GM23338 (cell line): ENCODE data around the gene RAB40C. TPM values are rescaled to one million over a fixed set of nuclear protein-coding genes. Genes with fewer than 3 reads are reported as not detected.

Experiments
- ATAC-seq: fragments of 200-7000 bp; cut with Tn5 transposase; 3 replicates; pipeline ENCODE4 v1.9.1; 2020
- DNase-seq: peaks from one replicate; pipeline ENCODE4 v3.0.0-alpha.2; 2015; ENCODE audit warnings: low spot score
- H2AFZ ChIP-seq: fragments of 200-600 bp; sonication (generic); 2 replicates; pipeline ENCODE4 v1.8.0; 2016; ENCODE audit warnings: antibody characterized with exemption, mild to moderate bottlenecking, moderate library complexity
- H3F3A ChIP-seq: fragments of 200-600 bp; sonication (generic); replicated peaks from 2 replicates; pipeline ENCODE4 v1.8.0; 2017; ENCODE audit warnings: antibody characterized with exemption, mixed run types, low read depth
- H3K27ac ChIP-seq: fragments of 200-600 bp; sonication (generic); 2 replicates; pipeline ENCODE4 v1.6.1; 2016; ENCODE audit warnings: low read depth
- H3K27me3 ChIP-seq: fragments of 200-600 bp; sonication (generic); 2 replicates; pipeline ENCODE4 v1.8.0; 2016; ENCODE audit warnings: mild to moderate bottlenecking, mixed run types, moderate library complexity; ENCODE audit not compliant: insufficient read depth
- H3K36me3 ChIP-seq: fragments of 200-600 bp; sonication (generic); 2 replicates; pipeline ENCODE4 v1.8.0; 2016; ENCODE audit warnings: mild to moderate bottlenecking; ENCODE audit not compliant: insufficient read depth
- H3K4me1 ChIP-seq: fragments of 200-600 bp; sonication (generic); 2 replicates; pipeline ENCODE4 v1.8.0; 2016; ENCODE audit warnings: mild to moderate bottlenecking, moderate library complexity; ENCODE audit not compliant: insufficient read depth
- H3K4me2 ChIP-seq: fragments of 200-600 bp; sonication (generic); 2 replicates; pipeline ENCODE4 v1.7.1; 2017; ENCODE audit warnings: mixed run types
- H3K4me3 ChIP-seq: fragments of 200-600 bp; sonication (generic); 2 replicates; pipeline ENCODE4 v1.6.1; 2016; ENCODE audit warnings: mixed run types
- H3K79me2 ChIP-seq: fragments of 200-600 bp; sonication (generic); replicated peaks from 2 replicates; pipeline ENCODE4 v1.8.0; 2017; ENCODE audit warnings: mild to moderate bottlenecking; ENCODE audit not compliant: insufficient read depth
- H3K9me2 ChIP-seq: fragments of 200-600 bp; sonication (generic); 2 replicates; pipeline ENCODE4 v1.8.0; 2017; ENCODE audit not compliant: insufficient read depth
- H4K20me1 ChIP-seq: fragments of 200-600 bp; sonication (generic); replicated peaks from 2 replicates; pipeline ENCODE4 v1.8.0; 2017; ENCODE audit warnings: mild to moderate bottlenecking; ENCODE audit not compliant: insufficient read depth
- H3K27ac Mint-ChIP-seq: 2 replicates; pipeline ENCODE4 v1.8.0; 2020; ENCODE audit warnings: inconsistent platforms, mild to moderate bottlenecking, moderate library complexity, mixed read lengths
- H3K27me3 Mint-ChIP-seq: 3 replicates; pipeline ENCODE4 v1.8.0; 2022; ENCODE audit warnings: low read depth, mild to moderate bottlenecking, moderate library complexity, mixed read lengths, inconsistent platforms; ENCODE audit not compliant: insufficient read depth, poor library complexity
- H3K36me3 Mint-ChIP-seq: 3 replicates; pipeline ENCODE4 v1.8.0; 2021; ENCODE audit warnings: low read depth, mild to moderate bottlenecking, inconsistent platforms, moderate library complexity, mixed read lengths
- H3K4me1 Mint-ChIP-seq: 3 replicates; pipeline ENCODE4 v1.8.0; 2020; ENCODE audit warnings: mild to moderate bottlenecking, inconsistent platforms, mixed read lengths
- H3K4me3 Mint-ChIP-seq: 3 replicates; pipeline ENCODE4 v1.8.0; 2021; ENCODE audit warnings: moderate library complexity, mild to moderate bottlenecking, inconsistent platforms, mixed read lengths
- H3K9me3 Mint-ChIP-seq: 3 replicates; pipeline ENCODE4 v1.8.0; 2020; ENCODE audit warnings: moderate library complexity, mild to moderate bottlenecking, inconsistent platforms, mixed read lengths
- CREB1 ChIP-seq: fragments of 250-450 bp; sonication (Bioruptor Pico); IDR thresholded peaks from 2 replicates; pipeline ENCODE4 v1.5.0; 2020; ENCODE audit warnings: low read depth, mild to moderate bottlenecking, moderate library complexity
- EZH2phosphoT487 ChIP-seq: fragments of 200-600 bp; sonication (generic); IDR thresholded peaks from one replicate; pipeline ENCODE4 v1.8.1; 2018; ENCODE audit warnings: antibody characterized with exemption; ENCODE audit not compliant: unreplicated experiment
- NANOG ChIP-seq: IDR thresholded peaks from 2 replicates; pipeline ENCODE4 v1.6.1; 2016; ENCODE audit warnings: antibody characterized with exemption, borderline replicate concordance
- REST ChIP-seq: IDR thresholded peaks from one replicate; pipeline ENCODE4 v1.6.1; 2018; ENCODE audit warnings: antibody characterized with exemption; ENCODE audit not compliant: unreplicated experiment
- STAT1 ChIP-seq: IDR thresholded peaks from one replicate; pipeline ENCODE4 v1.6.1; 2016; ENCODE audit warnings: antibody characterized with exemption; ENCODE audit not compliant: unreplicated experiment
- polyA plus RNA-seq: library from polyadenylated mRNA; unstranded; fragments of >200 nt; fragmentation: Nextera tagmentation; extraction: Ambion mirVana; gene quantifications from 2 replicates; pipeline ENCODE4 v1.2.1, GENCODE V29; 2016
- total RNA-seq: library from RNA; depleted of rRNA; stranded (reverse); fragments of >200 nt; shearing (Covaris generic); gene quantifications from 2 replicates; pipeline ENCODE4 v1.2.3, GENCODE V29; 2014
- TF ChIP-seq, protein P1 (sequence below): IDR thresholded peaks from 2 replicates; pipeline ENCODE4 v1.6.1; 2016; ENCODE audit warnings: antibody characterized with exemption
- TF ChIP-seq, protein P2 (sequence below), 2 experiments: fragments of 200-600 bp in 1 of 2; sonication (generic) in 1 of 2; conservative IDR thresholded peaks; 2 replicates each; pipeline versions ENCODE4 v1.5.1 to v1.6.1; 2016 to 2017; ENCODE audit warnings: antibody characterized with exemption in 2 of 2, low read depth in 2 of 2, mild to moderate bottlenecking in 2 of 2, moderate library complexity in 1 of 2

The RAB40C gene
- total and polyA plus RNA-seq, 2 experiments from 2014 or later = 11.2 to 24.6 TPM

- H3K4me3 Mint-ChIP-seq = no peak overlapping the region
These were observed 40.0 kb downstream of the RAB40C start for GRCh38 chr16:629833-630248.

GRCh38 chr16:630249-630814, 40.5 kb downstream of the RAB40C start:
- H3K27me3 ChIP-seq = no peaks in the 10 kb centered on the region
- Mint-ChIP-seq H3K4me3 (peak overlapping the region; percentile 45; the same call in 1 of the 3 replicates), H3K27ac (no peak overlapping the region), H3K27me3 (peaks cover 16% of the 10 kb centered on the region), H3K36me3 (no peaks in the 10 kb centered on the region; the same call in 2 of the 3 replicates), H3K4me1 (peaks cover 12% of the 10 kb centered on the region), H3K9me3 (no peaks in the 10 kb centered on the region)
- H3K27ac ChIP-seq = 0 out of 2 replicates have a peak overlapping the region, but pooled peaks have one; percentile 74
- H3F3A ChIP-seq = no peaks in the 10 kb centered on the region
- H2AFZ ChIP-seq = no peak overlapping the region
- H3K4me2 ChIP-seq = peak overlapping the region; percentile 74
- H3K9me2 ChIP-seq = no peaks in the 10 kb centered on the region
- TF ChIP-seq NANOG (no peak), STAT1 (no peak), REST (no peak), EZH2phosphoT487 (no peak)
- TF ChIP-seq, protein P1, sequence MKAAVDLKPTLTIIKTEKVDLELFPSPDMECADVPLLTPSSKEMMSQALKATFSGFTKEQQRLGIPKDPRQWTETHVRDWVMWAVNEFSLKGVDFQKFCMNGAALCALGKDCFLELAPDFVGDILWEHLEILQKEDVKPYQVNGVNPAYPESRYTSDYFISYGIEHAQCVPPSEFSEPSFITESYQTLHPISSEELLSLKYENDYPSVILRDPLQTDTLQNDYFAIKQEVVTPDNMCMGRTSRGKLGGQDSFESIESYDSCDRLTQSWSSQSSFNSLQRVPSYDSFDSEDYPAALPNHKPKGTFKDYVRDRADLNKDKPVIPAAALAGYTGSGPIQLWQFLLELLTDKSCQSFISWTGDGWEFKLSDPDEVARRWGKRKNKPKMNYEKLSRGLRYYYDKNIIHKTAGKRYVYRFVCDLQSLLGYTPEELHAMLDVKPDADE = no peak
- TF ChIP-seq, protein P2, sequence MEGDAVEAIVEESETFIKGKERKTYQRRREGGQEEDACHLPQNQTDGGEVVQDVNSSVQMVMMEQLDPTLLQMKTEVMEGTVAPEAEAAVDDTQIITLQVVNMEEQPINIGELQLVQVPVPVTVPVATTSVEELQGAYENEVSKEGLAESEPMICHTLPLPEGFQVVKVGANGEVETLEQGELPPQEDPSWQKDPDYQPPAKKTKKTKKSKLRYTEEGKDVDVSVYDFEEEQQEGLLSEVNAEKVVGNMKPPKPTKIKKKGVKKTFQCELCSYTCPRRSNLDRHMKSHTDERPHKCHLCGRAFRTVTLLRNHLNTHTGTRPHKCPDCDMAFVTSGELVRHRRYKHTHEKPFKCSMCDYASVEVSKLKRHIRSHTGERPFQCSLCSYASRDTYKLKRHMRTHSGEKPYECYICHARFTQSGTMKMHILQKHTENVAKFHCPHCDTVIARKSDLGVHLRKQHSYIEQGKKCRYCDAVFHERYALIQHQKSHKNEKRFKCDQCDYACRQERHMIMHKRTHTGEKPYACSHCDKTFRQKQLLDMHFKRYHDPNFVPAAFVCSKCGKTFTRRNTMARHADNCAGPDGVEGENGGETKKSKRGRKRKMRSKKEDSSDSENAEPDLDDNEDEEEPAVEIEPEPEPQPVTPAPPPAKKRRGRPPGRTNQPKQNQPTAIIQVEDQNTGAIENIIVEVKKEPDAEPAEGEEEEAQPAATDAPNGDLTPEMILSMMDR (conservative IDR thresholded peaks at IDR 0.05; ENCODE audit: low read depth in 2 of 2) = no peak
- H3K4me1 ChIP-seq = peaks cover 13% of the 10 kb centered on the region
- no peaks in the 10 kb centered on the region; the same call in 1 of the 2 replicates for H3K79me2 ChIP-seq
- ATAC-seq = peak; percentile 18
- H3K36me3 ChIP-seq = no peaks in the 10 kb centered on the region
- H3K4me3 ChIP-seq = peak overlapping the region; percentile 51; the same call in 1 of the 2 replicates
- DNase-seq = no peak
- no peaks in the 10 kb centered on the region for H4K20me1 ChIP-seq

More at GRCh38 chr16:629833-630248, 40.0 kb downstream of the RAB40C start:
- no peak overlapping the region for H2AFZ ChIP-seq
- no peaks in the 10 kb centered on the region for H3F3A ChIP-seq
- no peaks in the 10 kb centered on the region for H3K27me3 ChIP-seq
- no peaks in the 10 kb centered on the region; the same call in 2 of the 3 replicates for H3K36me3 Mint-ChIP-seq
- H3K4me1 Mint-ChIP-seq = peaks cover 12% of the 10 kb centered on the region
- no peaks in the 10 kb centered on the region for H4K20me1 ChIP-seq
- peaks cover 13% of the 10 kb centered on the region for H3K4me1 ChIP-seq
- peak overlapping the region; percentile 89 for H3K27ac Mint-ChIP-seq
- peak; percentile 37 for ATAC-seq
- no peak for DNase-seq
- no peak overlapping the region for H3K4me3 ChIP-seq
- peak overlapping the region; percentile 74 for H3K4me2 ChIP-seq
- H3K36me3 ChIP-seq = no peaks in the 10 kb centered on the region
- peak overlapping the region; percentile 74; the same call in 1 of the 2 replicates for H3K27ac ChIP-seq
- no peaks in the 10 kb centered on the region for H3K9me3 Mint-ChIP-seq
- H3K9me2 ChIP-seq = no peaks in the 10 kb centered on the region
- H3K79me2 ChIP-seq = no peaks in the 10 kb centered on the region; the same call in 1 of the 2 replicates
- TF ChIP-seq NANOG (no peak), CREB1 (no peak)
- peaks cover 16% of the 10 kb centered on the region for H3K27me3 Mint-ChIP-seq
